ENCODE measurements around the gene LCP1. TPM values are rescaled to one million over a fixed set of nuclear protein-coding genes. Genes with fewer than 3 reads are reported as not detected.

Gene LCP1
- total and polyA plus RNA-seq, 4 donors = 42.9 to 539 (median 158) TPM

DNA sequence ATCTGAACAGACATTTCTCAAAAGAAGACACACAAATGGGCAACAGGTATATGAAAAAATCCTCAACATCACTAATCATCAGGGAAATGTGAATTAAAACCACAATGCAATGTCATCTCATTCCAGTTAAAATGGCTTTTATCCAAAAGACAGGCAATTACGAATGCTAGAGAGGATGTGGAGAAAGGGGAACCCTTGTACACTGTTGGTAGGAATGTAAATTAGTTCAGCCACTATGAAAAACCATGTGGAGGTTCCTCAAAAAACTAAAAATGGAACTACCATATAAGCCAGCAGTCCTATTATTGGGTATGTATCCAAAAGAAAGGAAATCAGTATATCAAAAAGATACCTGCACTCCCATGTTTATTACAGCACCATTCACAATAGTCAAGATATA is 104.7 kb downstream of the LCP1 start:
- ATAC-seq (ENCODE audit: insufficient read depth, low FRiP score) (no peak), DNase-seq (no peak)
- no peak overlapping the region for H3K9ac ChIP-seq (ENCODE audit: insufficient read depth in 1 of 2, low read length in 2 of 2)
- WGBS, 2 donors = 30 to 43% methylated on average over 1 of the region's 1 CpG
- H3K4me1 ChIP-seq (ENCODE audit: control insufficient read depth in 5 of 5, insufficient read depth in 5 of 5, low read length in 5 of 5) = no peaks in the 10 kb centered on the region
- H3K27ac ChIP-seq (ENCODE audit: low read depth in 1 of 2, low read length in 1 of 2) = no peak overlapping the region
- no peaks in the 10 kb centered on the region for H3K27me3 ChIP-seq (ENCODE audit: control insufficient read depth in 3 of 3, insufficient read depth in 3 of 3, low read length in 2 of 3)
- no peak overlapping the region for H3K4me3 ChIP-seq
- no peaks in the 10 kb centered on the region for H3K9me3 ChIP-seq (ENCODE audit: control insufficient read depth in 4 of 4, insufficient read depth in 3 of 4, low read length in 3 of 4)
- no peak for TF ChIP-seq CTCF (IDR thresholded peaks at IDR 0.05; ENCODE audit: control extremely low read depth, extremely low read depth)
- no peaks in the 10 kb centered on the region for H3K36me3 ChIP-seq (ENCODE audit: control insufficient read depth in 4 of 4, insufficient read depth in 4 of 4, low read length in 4 of 4)

- TF ChIP-seq CTCF (IDR thresholded peaks at IDR 0.05; ENCODE audit: control extremely low read depth, extremely low read depth) = no peak
- Histone ChIP-seq H3K27ac (ENCODE audit: low read depth in 1 of 2, low read length in 1 of 2) (no peak overlapping the region), H3K4me1 (ENCODE audit: control insufficient read depth in 5 of 5, insufficient read depth in 5 of 5, low read length in 5 of 5) (no peaks in the 10 kb centered on the region), H3K9me3 (ENCODE audit: control insufficient read depth in 4 of 4, insufficient read depth in 3 of 4, low read length in 3 of 4) (no peaks in the 10 kb centered on the region), H3K9ac (ENCODE audit: insufficient read depth in 1 of 2, low read length in 2 of 2) (no peak overlapping the region), H3K4me3 (no peak overlapping the region), H3K27me3 (ENCODE audit: control insufficient read depth in 3 of 3, insufficient read depth in 3 of 3, low read length in 2 of 3) (no peaks in the 10 kb centered on the region), H3K36me3 (ENCODE audit: control insufficient read depth in 4 of 4, insufficient read depth in 4 of 4, low read length in 4 of 4) (no peaks in the 10 kb centered on the region)
- WGBS, 2 donors = 63 to 95% methylated on average over 3 of the region's 3 CpGs
- ATAC-seq (ENCODE audit: insufficient read depth, low FRiP score) (no peak), DNase-seq (no peak)
These were observed 105.2 kb downstream of the LCP1 start for GRCh38 chr13:46076827-46077226.

Small RNA genes within 50 kb of the gene (small RNA-seq; reads per million reads assigned to genes)
- gene RN7SL288P (ENCODE audit: low replicate concordance) = not detected

Other genes starting within 250 kb of the LCP1 start
- gene ZC3H13, start 129.4 kb downstream of the LCP1 start, total RNA-seq = 10 to 100 TPM; 39.7 to 54.3 TPM
- gene ZC3H13, start 129.4 kb downstream of the LCP1 start, polyA plus RNA-seq = 10 to 100 TPM; 12.6 to 14.9 TPM
- 10 to 100 TPM in 1 of 2 donors, not detected in 1; 16.7 TPM for gene CPB2, start 77.1 kb downstream of the LCP1 start, total RNA-seq
- gene CPB2, start 77.1 kb downstream of the LCP1 start, polyA plus RNA-seq = 10 to 100 TPM in 1 of 2 donors, 1 to 10 TPM in 1; 1.7 to 19.7 TPM
- gene LRRC63, start 29.8 kb upstream of the LCP1 start, total RNA-seq = 1 to 10 TPM in 1 of 2 donors, under 1 TPM in 1; 0.83 to 1.1 TPM
- gene LRRC63, start 29.8 kb upstream of the LCP1 start, polyA plus RNA-seq = under 1 TPM; 0.13 to 0.18 TPM
- gene RUBCNL, start 205.1 kb upstream of the LCP1 start, total RNA-seq = 10 to 100 TPM in 1 of 2 donors, 1 to 10 TPM in 1; 5.0 to 11.5 TPM
- gene RUBCNL, start 205.1 kb upstream of the LCP1 start, polyA plus RNA-seq = 1 to 10 TPM; 1.6 to 6.0 TPM